Chondrocyte (in vitro differentiated cells): ENCODE measurements around the gene EEPD1. TPM values are rescaled to one million over a fixed set of nuclear protein-coding genes. Genes with fewer than 3 reads are reported as not detected.

Experiments
- DNase-seq: peaks from one replicate; pipeline ENCODE4 v3.0.0; 2021; ENCODE audit warnings: mixed read lengths, low spot score
- H3K27ac Mint-ChIP-seq: one replicate; pipeline ENCODE4 v1.8.0; 2021; ENCODE audit warnings: mild to moderate bottlenecking, moderate library complexity, mixed read lengths; ENCODE audit not compliant: unreplicated experiment
- H3K27me3 Mint-ChIP-seq: 2 replicates; pipeline ENCODE4 v1.8.0; 2021; ENCODE audit warnings: low read depth, mixed read lengths
- H3K36me3 Mint-ChIP-seq: 2 replicates; pipeline ENCODE4 v1.8.0; 2021; ENCODE audit warnings: low read depth, mixed read lengths
- H3K4me1 Mint-ChIP-seq: 2 replicates; pipeline ENCODE4 v1.8.0; 2021; ENCODE audit warnings: low read depth, mild to moderate bottlenecking, mixed read lengths
- H3K4me3 Mint-ChIP-seq: one replicate; pipeline ENCODE4 v1.8.0; 2021; ENCODE audit warnings: mild to moderate bottlenecking, moderate library complexity, mixed read lengths; ENCODE audit not compliant: unreplicated experiment
- H3K9me3 Mint-ChIP-seq: 2 replicates; pipeline ENCODE4 v1.8.0; 2021; ENCODE audit warnings: low read depth, mixed read lengths
- total RNA-seq: library from RNA; stranded (reverse); gene quantifications from 3 replicates; pipeline ENCODE4 v1.2.1, GENCODE V29; 2021
- TF ChIP-seq, protein P1 (sequence below): fragments of 200-600 bp; sonication (generic); IDR thresholded peaks from 2 replicates; pipeline ENCODE4 v1.5.0; 2021; ENCODE audit warnings: antibody characterized with exemption, mild to moderate bottlenecking, moderate library complexity

EEPD1 gene
- total RNA-seq, 1 donor from 2014 or later: 5.8 TPM

DNA sequence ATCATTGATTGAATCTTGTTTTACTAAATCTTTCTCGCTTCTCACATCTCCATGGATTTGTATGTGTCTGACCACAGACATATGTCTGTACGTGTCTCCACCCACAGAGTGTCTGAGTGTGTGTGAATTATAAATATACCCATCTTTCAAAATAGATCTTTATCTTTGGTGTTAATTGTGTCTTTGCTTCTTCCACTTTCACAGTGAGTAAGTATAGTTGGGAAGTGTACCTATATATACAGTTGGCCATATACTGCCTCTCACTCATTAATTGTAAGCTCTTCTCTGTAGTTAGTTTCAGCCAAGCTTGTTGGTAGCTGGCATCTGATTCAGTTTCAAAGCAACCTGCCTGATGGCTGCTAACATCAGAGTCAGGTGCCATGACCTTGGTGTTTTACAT lies 18.4 kb downstream of the EEPD1 start:
- no peak for DNase-seq
- Mint-ChIP-seq H3K27me3 (no peaks in the 10 kb centered on the region), H3K4me3 (no peak overlapping the region), H3K36me3 (no peaks in the 10 kb centered on the region), H3K27ac (no peak overlapping the region), H3K9me3 (no peaks in the 10 kb centered on the region), H3K4me1 (no peaks in the 10 kb centered on the region)
- TF ChIP-seq, protein P1, sequence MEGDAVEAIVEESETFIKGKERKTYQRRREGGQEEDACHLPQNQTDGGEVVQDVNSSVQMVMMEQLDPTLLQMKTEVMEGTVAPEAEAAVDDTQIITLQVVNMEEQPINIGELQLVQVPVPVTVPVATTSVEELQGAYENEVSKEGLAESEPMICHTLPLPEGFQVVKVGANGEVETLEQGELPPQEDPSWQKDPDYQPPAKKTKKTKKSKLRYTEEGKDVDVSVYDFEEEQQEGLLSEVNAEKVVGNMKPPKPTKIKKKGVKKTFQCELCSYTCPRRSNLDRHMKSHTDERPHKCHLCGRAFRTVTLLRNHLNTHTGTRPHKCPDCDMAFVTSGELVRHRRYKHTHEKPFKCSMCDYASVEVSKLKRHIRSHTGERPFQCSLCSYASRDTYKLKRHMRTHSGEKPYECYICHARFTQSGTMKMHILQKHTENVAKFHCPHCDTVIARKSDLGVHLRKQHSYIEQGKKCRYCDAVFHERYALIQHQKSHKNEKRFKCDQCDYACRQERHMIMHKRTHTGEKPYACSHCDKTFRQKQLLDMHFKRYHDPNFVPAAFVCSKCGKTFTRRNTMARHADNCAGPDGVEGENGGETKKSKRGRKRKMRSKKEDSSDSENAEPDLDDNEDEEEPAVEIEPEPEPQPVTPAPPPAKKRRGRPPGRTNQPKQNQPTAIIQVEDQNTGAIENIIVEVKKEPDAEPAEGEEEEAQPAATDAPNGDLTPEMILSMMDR: no peak

DNA sequence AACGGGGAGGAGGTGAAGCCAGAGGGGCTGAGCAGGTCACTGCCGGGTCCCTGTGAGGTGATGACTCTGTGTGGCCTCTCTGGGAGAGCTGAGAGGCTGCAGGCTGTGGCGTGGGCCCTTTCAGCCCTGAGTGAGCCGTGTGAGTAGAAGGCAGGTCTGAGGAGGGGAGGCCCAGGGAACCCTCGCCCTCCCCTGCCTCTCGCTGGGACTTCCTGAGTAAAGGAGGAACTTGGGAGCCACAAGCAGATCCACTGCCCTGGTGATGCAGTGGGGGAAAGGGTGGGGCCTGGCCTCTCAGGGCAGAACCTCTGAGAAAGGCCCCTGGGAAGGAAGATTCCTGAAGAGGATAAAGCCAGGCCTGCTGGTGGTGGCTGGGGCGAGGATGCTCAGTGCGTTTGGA lies 22.8 kb downstream of the EEPD1 start:
- Mint-ChIP-seq H3K9me3 (no peaks in the 10 kb centered on the region), H3K4me3 (no peak overlapping the region), H3K36me3 (no peaks in the 10 kb centered on the region), H3K4me1 (peaks cover 5% of the 10 kb centered on the region), H3K27ac (no peak overlapping the region), H3K27me3 (no peaks in the 10 kb centered on the region)
- no peak for DNase-seq
- TF ChIP-seq, protein P1: no peak

DNA sequence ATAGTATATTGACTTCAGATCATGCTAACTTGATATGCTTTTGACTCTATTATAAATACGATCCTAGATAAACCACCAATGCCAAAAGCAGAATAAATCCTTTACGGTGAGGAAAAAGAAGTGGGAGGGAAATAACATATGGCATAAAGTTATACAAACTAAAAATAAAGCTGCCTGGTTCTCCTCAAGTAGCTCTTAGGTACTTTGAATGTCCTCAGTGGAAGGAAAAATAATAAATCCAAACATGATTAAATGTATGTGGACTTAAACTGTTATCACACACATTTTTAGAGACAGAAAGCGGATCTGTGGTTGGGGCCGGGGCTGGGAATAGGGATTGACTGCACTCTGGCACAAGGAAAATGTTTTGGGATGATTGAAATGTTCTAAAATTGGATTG lies 23.6 kb downstream of the EEPD1 start:
- H3K36me3 Mint-ChIP-seq: no peaks in the 10 kb centered on the region
- no peaks in the 10 kb centered on the region for H3K27me3 Mint-ChIP-seq
- no peak for DNase-seq
- H3K4me3 Mint-ChIP-seq: no peak overlapping the region
- TF ChIP-seq, protein P1: no peak
- peaks cover 5% of the 10 kb centered on the region for H3K4me1 Mint-ChIP-seq
- H3K27ac Mint-ChIP-seq: no peak overlapping the region
- H3K9me3 Mint-ChIP-seq: no peaks in the 10 kb centered on the region

DNA sequence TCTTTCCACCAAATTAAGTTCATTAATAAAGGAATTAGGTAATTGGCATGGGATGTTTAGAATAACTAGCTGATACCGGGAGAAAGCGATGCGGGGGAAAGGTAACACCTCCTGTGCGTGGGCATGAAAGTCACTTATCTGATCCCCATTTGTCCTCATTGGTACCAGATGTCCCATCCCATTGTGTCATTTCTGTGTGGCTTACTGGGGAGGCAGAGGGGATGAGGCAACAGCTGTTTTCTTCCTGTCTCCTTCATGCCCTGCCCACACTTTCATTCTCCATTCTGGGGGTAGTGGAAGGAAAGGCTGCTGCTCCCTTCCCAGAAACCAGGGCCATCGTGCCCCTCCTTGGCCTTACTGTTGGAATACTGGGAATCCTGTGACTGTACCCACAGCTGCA lies 27.1 kb downstream of the EEPD1 start:
- Mint-ChIP-seq H3K9me3 (no peaks in the 10 kb centered on the region), H3K36me3 (no peaks in the 10 kb centered on the region), H3K4me3 (no peak overlapping the region), H3K4me1 (peaks cover 5% of the 10 kb centered on the region), H3K27ac (no peak overlapping the region), H3K27me3 (no peaks in the 10 kb centered on the region)
- TF ChIP-seq, protein P1: no peak
- no peak for DNase-seq

DNA sequence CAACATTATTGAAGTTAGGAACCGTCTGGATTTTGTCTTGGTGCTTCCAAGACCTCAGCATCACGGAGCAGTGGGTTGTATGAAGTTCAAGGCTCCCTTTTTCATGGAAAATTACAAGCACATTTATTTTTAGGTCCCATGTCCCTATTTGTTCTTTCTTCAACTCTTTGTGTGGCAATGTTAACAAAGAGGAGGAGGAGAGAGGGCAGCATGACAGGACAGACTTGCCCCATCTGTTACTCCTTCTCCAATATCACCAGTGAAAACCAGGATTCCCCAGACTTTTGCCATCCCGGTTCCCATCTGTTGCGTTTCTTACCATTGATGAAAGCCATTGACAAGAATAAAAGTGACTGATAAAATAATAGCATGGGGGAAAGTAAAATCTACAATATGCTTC lies 28.6 kb downstream of the EEPD1 start:
- H3K27ac Mint-ChIP-seq: no peak overlapping the region
- DNase-seq: no peak
- H3K36me3 Mint-ChIP-seq: no peaks in the 10 kb centered on the region
- H3K4me1 Mint-ChIP-seq: peaks cover 3% of the 10 kb centered on the region
- H3K9me3 Mint-ChIP-seq: no peaks in the 10 kb centered on the region
- no peaks in the 10 kb centered on the region for H3K27me3 Mint-ChIP-seq
- no peak overlapping the region for H3K4me3 Mint-ChIP-seq
- TF ChIP-seq, protein P1: no peak
